Measurements from ENCODE around the gene NAA15. TPM values are rescaled to one million over a fixed set of nuclear protein-coding genes. Genes with fewer than 3 reads are reported as not detected.

NAA15 gene
- total and polyA plus RNA-seq, 12 donors: 4.6 to 36.4 (median 29.0) TPM

GRCh38 chr4:139361301-139361700 is 60.0 kb downstream of the NAA15 start:
- Histone ChIP-seq H3K4me3 (no peak overlapping the region), H3K27me3 (no peaks in the 10 kb centered on the region), H3K36me3 (replicated peaks in 1 of 2) (peaks cover 0 to 16% of the 10 kb centered on the region in 2 donors), H3K27ac (no peak overlapping the region), H3K9me3 (replicated peaks in 1 of 3) (no peaks in the 10 kb centered on the region), H3K4me1 (replicated peaks in 1 of 2) (no peaks in the 10 kb centered on the region)
- intact Hi-C loops (cut with DNase I): no loop called here
- TF ChIP-seq POLR2A (IDR thresholded peaks at IDR 0.05): no peak
- TF ChIP-seq CTCF (IDR thresholded peaks at IDR 0.05): no peak
- 90 to 98% (median 98%) methylated on average over 1 of the region's 1 CpG for WGBS, 4 donors
- DNase-seq: no peak

GRCh38 chr4:139367421-139368090 is 66.3 kb downstream of the NAA15 start:
- no peak for TF ChIP-seq CTCF (IDR thresholded peaks at IDR 0.05)
- peak overlapping the region in 1 of 5 donors; percentile 5 for H3K27ac ChIP-seq
- DNase-seq: no peak
- WGBS, 4 donors: 69 to 81% (median 77%) methylated on average over 1 of the region's 1 CpG
- no peak overlapping the region for H3K4me3 ChIP-seq
- peaks cover 0 to 14% of the 10 kb centered on the region in 2 donors for H3K36me3 ChIP-seq (replicated peaks in 1 of 2)
- no peaks in the 10 kb centered on the region for H3K4me1 ChIP-seq (replicated peaks in 1 of 2)
- intact Hi-C loops (cut with DNase I): no loop called here
- no peaks in the 10 kb centered on the region for H3K27me3 ChIP-seq
- no peaks in the 10 kb centered on the region for H3K9me3 ChIP-seq (replicated peaks in 1 of 3)

- intact Hi-C loops (cut with DNase I): no loop called here
- no peaks in the 10 kb centered on the region for H3K4me1 ChIP-seq (replicated peaks in 1 of 2)
- no peak overlapping the region for H3K27ac ChIP-seq
- no peak for DNase-seq
- 85 to 93% (median 91%) methylated on average over 1 of the region's 1 CpG for WGBS, 4 donors
- no peaks in the 10 kb centered on the region for H3K27me3 ChIP-seq
- H3K4me3 ChIP-seq: no peak overlapping the region
- H3K9me3 ChIP-seq (replicated peaks in 1 of 3): no peaks in the 10 kb centered on the region
- TF ChIP-seq CTCF (IDR thresholded peaks at IDR 0.05): no peak
- no peak for TF ChIP-seq POLR2A (IDR thresholded peaks at IDR 0.05)
- H3K36me3 ChIP-seq (replicated peaks in 1 of 2): peaks cover 0 to 14% of the 10 kb centered on the region in 2 donors
These were observed 67.7 kb downstream of the NAA15 start for GRCh38 chr4:139368998-139369397.

GRCh38 chr4:139374251-139374650 is 72.9 kb downstream of the NAA15 start:
- peaks cover 0 to 23% of the 10 kb centered on the region in 2 donors for H3K36me3 ChIP-seq (replicated peaks in 1 of 2)
- DNase-seq: no peak
- no peak overlapping the region for H3K27ac ChIP-seq
- no peak for TF ChIP-seq POLR2A (IDR thresholded peaks at IDR 0.05)
- WGBS, 4 donors: 93 to 96% (median 95%) methylated on average over 1 of the region's 1 CpG
- no peak overlapping the region for H3K4me3 ChIP-seq
- H3K27me3 ChIP-seq: no peaks in the 10 kb centered on the region
- H3K4me1 ChIP-seq (replicated peaks in 1 of 2): no peaks in the 10 kb centered on the region
- intact Hi-C loops (cut with DNase I): no loop called here
- no peaks in the 10 kb centered on the region for H3K9me3 ChIP-seq (replicated peaks in 1 of 3)

- Histone ChIP-seq H3K27ac (no peak overlapping the region), H3K4me1 (replicated peaks in 1 of 2) (peaks cover 0 to 4% of the 10 kb centered on the region in 2 donors), H3K4me3 (no peak overlapping the region), H3K36me3 (replicated peaks in 1 of 2) (peaks cover 0 to 22% of the 10 kb centered on the region in 2 donors), H3K9me3 (replicated peaks in 1 of 3) (no peaks in the 10 kb centered on the region), H3K27me3 (no peaks in the 10 kb centered on the region)
- DNase-seq: no peak
- WGBS, 4 donors: 93 to 97% (median 95%) methylated on average over 4 of the region's 4 CpGs
- intact Hi-C loops (cut with DNase I): no loop called here
- TF ChIP-seq POLR2A (IDR thresholded peaks at IDR 0.05) (no peak), CTCF (IDR thresholded peaks at IDR 0.05) (no peak)
These were observed 85.1 kb downstream of the NAA15 start for GRCh38 chr4:139386421-139386820.
